22Rv1 (cell line): ENCODE data around the gene CCDC102A.

ENCODE experiments used
- CTCF ChIP-seq: fragments of 450-650 bp; IDR thresholded peaks from 2 replicates; pipeline ENCODE4 v1.5.1; 2017; ENCODE audit warnings: mild to moderate bottlenecking
- ZFX ChIP-seq: fragments of 450-650 bp; IDR thresholded peaks from 2 replicates; pipeline ENCODE4 v1.6.1; 2017; ENCODE audit warnings: antibody characterized with exemption, borderline replicate concordance

- TF ChIP-seq CTCF, result no peak
- no peak for TF ChIP-seq ZFX
Observed at GRCh38 chr16:57534337-57534880, 2.0 kb downstream of the CCDC102A start.
